HG03354 (cell line): Measurements from ENCODE around the gene RADIL.
"Not testable (repeated sequence)": the region's sequence is repeated elsewhere in the genome, so short reads cannot be mapped to it uniquely, and the experiment has no call there.

Source experiments
- ATAC-seq: cut with Tn5 transposase; IDR thresholded peaks from one replicate; pipeline ENCODE4 v1.9.1; 2021; ENCODE audit warnings: mild to moderate bottlenecking; ENCODE audit not compliant: unreplicated experiment, poor library complexity, severe bottlenecking

The RADIL gene

DNA sequence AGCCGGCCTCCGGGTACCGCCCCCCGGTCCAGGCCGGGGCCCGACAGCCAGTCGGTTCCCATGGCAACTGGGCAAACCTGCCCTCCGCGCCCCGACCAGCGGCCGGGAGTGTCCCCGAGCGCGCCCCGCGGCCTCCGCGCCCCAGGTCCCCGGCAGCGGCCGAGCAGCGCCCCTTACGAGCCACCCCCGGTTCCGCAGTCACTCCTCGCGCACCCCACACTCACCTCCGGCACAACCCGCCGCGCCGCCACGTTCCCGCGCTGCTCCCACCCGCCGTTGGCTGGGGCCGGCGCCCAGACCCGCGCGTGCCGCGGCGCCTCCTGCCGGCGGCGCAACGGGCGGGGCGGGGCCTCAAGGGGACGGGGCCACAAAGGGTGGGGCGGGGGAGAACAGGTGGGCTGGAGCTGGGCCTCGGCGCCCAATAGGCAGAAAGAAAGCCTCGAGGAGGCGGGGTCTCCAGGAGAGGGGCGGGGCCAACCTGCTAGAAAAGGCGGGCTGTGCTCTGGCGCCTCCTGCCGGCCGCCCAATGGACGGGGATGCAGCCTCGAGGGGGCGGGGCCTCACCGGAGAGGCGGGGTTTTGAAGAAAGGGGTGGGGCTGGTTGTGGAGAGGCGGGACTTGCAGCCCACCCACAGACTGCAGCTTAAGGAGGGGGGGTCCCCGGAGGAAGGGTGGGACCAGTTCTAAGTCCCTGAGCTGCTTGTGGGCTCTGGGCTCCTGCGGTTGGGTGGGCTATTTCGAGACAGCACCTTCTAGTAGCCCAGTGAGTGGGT is at the start of gene RADIL:
Gene RADIL, minus strand, starts transcription at position 345 of the 773 bp plus-strand sequence. CDS start 5,577 bp downstream, outside the sequence.
- ATAC-seq, result peak; percentile 89

DNA sequence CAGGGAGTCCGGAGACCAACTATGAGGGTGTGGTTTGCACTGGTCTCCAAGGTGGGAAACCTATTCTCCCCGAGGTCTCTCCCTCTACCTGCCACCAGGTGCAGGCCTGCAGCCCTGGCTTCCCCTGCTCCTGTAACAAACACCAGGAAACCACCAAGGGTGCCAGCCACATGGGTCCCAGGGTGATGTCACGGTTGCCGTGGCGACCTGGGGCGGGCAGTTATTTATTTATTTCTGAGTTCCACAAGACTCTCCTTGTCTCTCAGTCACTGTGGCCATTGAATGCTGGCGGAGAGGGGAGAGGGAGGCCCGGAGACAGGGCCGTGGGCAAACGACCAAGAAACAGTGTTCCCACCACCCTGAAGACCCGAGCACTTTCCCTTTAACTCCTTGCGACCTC is 48.4 kb upstream of the RADIL start:
- no peak for ATAC-seq

DNA sequence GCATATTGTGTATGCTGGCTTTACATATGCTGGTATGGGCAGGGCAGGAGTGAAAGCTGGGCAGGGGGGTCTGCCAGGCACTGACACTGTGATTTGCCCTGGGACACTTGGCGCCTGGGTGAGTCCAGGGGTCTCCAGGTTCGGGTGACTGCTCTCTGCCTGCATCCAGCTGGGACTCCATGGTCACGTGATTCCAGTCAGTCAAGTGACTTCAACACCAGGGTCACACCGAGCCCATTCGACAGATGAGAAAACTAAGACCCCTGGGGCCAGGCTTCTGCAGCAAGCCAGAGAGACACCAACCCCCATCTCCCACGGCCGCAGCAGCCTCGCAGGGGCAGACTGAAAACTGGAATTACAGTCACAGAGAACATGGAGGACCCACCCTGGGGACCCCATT is 45.5 kb upstream of the RADIL start:
- ATAC-seq, result no peak

DNA sequence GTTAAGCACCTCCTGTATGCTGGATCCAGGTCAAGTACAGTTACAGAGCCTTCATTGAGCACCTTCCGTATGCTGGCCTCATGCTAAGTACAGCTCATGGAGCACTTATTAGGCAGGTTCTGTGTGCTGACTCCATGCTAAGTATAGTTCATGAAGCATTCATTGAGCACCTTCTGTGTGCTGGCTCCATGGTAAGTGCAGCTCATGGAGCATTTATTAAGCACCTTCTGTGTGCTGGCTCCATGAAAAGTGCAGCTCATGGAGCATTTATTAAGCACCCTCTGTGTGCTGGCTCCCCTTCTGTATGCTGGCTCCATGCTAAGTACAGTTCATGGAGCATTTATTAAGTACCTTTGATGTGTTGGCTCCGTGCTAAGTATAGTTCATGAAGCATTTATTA is 44.9 kb upstream of the RADIL start:
- no peak for ATAC-seq

DNA sequence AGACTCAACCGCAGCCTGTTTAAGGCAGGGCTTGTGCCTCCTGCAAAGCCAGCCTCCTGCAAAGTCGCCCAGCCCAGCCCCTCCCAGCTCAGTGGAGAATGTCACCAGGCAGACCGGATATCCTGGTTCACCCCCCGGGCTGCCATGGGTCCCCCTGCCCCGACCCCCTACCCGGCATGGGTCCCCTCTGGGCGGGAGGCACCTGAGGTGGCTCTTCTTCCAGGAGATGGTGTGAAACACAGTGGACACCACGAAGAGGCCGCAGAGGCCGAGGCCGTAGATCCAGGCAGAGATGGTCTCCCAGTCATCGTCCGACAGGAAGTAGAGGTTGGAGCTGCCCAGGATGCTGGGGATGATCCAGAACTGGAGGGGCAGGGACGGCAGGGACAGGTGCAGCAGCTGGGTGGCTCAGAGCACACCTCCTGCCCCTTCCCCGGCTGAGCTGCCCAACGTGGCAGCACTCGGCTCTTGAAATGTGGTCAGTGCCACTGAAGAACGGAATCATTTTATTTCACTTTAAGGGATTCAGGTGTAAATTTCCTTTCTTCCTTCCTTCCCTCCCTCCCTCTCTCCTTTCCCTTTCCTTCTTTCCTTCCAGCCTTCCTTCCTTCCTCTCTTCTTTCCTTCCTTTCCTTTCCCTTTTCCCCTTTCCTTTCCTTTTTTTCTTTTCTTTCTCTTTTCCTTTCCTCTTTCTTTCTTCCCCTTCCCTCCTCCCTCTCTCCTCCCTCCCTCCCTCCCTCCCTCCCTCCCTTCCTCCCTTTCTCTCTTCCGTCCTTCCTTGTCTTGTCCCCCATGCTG is 36.7 kb upstream of the RADIL start:
- no peak for ATAC-seq

- no peak for ATAC-seq
Measured at GRCh38 chr7:4916113-4916512, 32.6 kb upstream of the RADIL start.

GRCh38 chr7:4911111-4911828 is 27.8 kb upstream of the RADIL start:
- no peak for ATAC-seq

- ATAC-seq, result no peak
Measured at GRCh38 chr7:4906682-4907081, 23.2 kb upstream of the RADIL start.

GRCh38 chr7:4905171-4905570 is 21.7 kb upstream of the RADIL start:
- no peak for ATAC-seq

DNA sequence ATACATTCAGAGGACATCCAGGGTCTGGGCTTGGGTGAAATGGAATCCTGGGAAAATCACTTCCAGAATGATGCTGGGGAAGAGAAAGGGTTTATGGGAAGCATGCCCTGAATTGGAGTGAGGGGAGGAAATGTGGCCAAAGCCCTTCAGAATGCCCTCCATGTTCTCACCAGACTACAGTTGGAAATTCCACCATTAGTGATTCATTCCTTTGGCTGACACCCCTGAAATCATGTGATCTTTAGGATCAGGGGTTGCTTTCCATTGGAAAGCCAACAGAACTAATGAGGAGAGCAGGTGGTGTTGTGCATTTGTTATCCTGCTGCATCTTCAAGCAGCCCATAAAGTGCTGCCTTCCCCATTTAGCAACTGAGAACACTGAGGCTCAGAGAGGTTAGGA is 20.8 kb upstream of the RADIL start:
- no peak for ATAC-seq

- ATAC-seq, result no peak
Measured at GRCh38 chr7:4895766-4896165, 12.2 kb upstream of the RADIL start.

DNA sequence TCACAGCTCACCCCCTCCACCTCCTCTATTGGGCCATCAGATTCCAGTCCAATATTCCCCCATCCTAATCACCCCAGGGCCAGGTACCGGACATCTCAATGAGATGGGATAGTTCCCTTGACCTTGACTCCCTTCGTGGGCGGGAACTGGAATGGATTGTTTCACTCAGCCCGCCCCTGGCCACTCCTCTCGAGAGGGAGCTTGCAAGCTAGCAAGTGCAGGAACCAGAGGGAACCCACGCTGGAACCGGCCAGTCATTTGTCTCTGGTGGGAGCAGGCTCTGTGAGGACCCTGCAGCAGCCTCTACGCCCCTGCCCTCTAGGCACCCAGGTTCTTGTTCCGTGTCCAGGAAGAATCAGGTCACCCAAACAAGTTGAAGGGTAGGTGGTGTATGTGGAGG is 11.0 kb upstream of the RADIL start:
- no peak for ATAC-seq

DNA sequence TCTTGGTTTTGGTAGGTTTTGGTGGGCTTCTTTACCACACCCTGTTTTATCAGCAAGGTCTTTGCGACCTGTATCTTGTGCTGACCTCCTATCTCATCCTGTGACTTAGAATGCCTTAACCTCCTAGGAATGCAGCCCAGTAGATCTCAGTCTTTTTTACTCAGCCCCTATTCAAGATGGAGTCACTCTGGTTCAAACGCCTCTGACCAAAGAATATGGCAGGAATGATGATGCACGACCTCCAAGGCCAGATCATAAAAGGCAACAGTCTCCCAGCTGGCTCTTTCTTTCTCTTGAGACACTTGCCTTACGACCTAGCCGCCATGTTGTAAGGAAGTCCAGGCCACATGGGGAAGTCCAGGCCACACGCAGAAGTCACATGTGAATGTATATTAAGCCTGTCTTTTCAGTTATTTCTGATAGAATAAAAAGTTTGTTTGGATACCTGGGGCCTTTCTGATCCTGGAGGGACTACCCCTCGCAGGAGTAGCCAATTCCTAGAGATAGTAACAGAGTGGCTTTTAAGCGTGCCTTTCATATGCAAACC is 10.5 kb upstream of the RADIL start:
- no peak for ATAC-seq

DNA sequence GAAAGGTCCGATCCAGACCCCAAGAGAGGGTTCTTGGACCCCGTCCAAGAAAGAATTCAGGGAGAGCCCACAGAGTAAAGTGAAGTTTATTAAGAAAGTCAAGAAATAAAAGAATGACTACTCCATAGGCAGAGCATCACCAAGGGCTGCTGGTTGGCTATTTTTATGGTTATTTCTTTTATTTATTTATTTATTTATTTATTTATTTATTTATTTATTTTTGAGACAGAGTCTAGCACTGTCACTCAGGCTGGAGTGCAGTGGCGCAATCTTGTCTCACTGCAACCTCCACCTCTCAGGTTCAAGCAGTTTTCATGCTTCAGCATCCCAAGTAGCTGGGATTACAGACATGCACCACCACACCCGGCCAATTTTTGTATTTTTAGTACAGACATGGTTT is 9.7 kb upstream of the RADIL start:
- not testable (repeated sequence) for ATAC-seq

GRCh38 chr7:4891522-4891921 is 8.0 kb upstream of the RADIL start:
- ATAC-seq, result not testable (repeated sequence)

DNA sequence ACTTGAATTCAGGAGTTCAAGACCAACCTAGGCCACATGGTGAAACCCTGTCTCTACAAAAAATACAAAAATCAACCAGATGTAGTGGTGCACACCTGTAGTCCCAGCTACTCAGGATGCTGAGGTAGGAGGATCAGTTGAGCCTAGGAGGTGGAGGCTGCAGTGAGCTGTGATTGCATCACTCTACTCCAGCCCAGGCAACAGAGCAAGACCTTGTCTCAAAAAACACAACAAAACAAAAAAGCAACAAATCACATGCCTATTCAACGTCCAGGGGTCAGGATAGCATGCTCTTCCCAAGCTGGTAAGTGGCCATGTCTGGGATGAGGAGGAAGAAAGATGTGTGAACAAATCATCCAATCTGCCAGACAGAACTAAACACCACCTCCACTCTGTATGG is 6.2 kb upstream of the RADIL start:
- no peak for ATAC-seq

DNA sequence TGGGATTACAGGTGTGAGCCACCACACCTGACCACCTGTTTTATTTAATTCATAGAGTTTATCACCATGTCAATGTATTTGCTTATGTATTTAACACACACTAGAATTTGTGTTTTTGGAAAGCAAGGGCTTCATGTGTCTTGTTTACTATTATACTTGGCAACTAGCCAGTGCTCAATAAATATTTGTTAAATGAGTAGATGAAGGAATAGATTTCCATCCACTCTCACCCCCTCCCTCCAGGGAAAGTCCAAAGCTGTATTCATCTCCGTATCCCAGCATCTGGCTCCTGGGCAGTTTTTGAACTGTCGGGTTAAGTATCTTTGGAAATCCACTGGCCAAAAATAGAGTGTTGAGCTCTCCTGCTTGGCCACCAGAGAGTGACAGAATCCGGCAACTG is 4.6 kb upstream of the RADIL start:
- ATAC-seq, result no peak

- ATAC-seq, result no peak
Measured at GRCh38 chr7:4886671-4887070, 3.2 kb upstream of the RADIL start.

- ATAC-seq, result no peak
Measured at GRCh38 chr7:4885317-4885807, 1.8 kb upstream of the RADIL start.

DNA sequence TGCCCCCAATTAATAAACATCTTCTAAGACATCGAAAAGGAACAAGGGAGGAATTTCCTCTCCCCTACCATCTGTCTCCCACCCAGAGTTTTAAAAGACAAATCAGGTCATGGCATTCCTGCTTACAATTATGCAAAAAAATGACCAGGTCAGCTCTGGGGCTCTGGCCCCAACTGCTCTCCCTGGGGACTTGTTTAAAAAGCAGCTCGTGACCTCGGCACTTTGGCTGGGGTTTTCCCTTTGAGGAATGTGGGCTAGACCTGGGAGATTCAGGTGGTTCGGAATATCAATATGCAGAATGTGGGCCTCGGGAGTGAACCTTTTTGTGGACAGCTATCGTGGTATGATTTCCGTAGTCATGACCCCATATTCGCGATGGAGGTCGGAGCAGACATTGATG is 648 bp upstream of the RADIL start:
- no peak for ATAC-seq
